Trophoblast cell (in vitro differentiated cells and primary cell): ENCODE data around the gene WDR53.

Experiments
- DNase-seq, 2 donors: peaks; one replicate each; pipeline ENCODE4 v3.0.0-alpha.2; 2016
- H2AFZ ChIP-seq: 2 replicates; pipeline ENCODE4 v1.6.1; 2013; ENCODE audit warnings: low read length, moderate library complexity, mild to moderate bottlenecking; ENCODE audit not compliant: insufficient read depth, poor library complexity
- H2AK5ac ChIP-seq: 2 replicates; pipeline ENCODE4 v1.6.1; 2013; ENCODE audit warnings: mild to moderate bottlenecking, low read length
- H2BK120ac ChIP-seq: 2 replicates; pipeline ENCODE4 v1.6.1; 2013; ENCODE audit warnings: low read length, mild to moderate bottlenecking, moderate library complexity; ENCODE audit not compliant: insufficient read depth, poor library complexity
- H2BK12ac ChIP-seq: 2 replicates; pipeline ENCODE4 v1.6.1; 2013; ENCODE audit warnings: mild to moderate bottlenecking, low read length, moderate library complexity
- H2BK5ac ChIP-seq: 2 replicates; pipeline ENCODE4 v1.6.1; 2013; ENCODE audit warnings: low read length, low read depth, moderate library complexity, mild to moderate bottlenecking; ENCODE audit not compliant: poor library complexity
- H3K14ac ChIP-seq: 2 replicates; pipeline ENCODE4 v1.6.1; 2013; ENCODE audit warnings: mild to moderate bottlenecking, low read length
- H3K18ac ChIP-seq: 2 replicates; pipeline ENCODE4 v1.6.1; 2013; ENCODE audit warnings: mild to moderate bottlenecking, low read length
- H3K23ac ChIP-seq: 2 replicates; pipeline ENCODE4 v1.6.1; 2013; ENCODE audit warnings: low read length
- H3K27ac ChIP-seq: 2 replicates; pipeline ENCODE4 v1.5.1; 2013; ENCODE audit warnings: low read depth, mild to moderate bottlenecking, inconsistent platforms, low read length, moderate library complexity
- H3K27me3 ChIP-seq: 2 replicates; pipeline ENCODE4 v1.6.1; 2013; ENCODE audit warnings: inconsistent platforms, mild to moderate bottlenecking, low read length, moderate library complexity; ENCODE audit not compliant: insufficient read depth
- H3K36me3 ChIP-seq, 2 experiments: 1 replicate in 1 of 2; 2 replicates in 1 of 2; pipeline ENCODE4 v1.6.1; 2013; ENCODE audit warnings: low read length in 2 of 2, mild to moderate bottlenecking in 2 of 2, moderate library complexity in 1 of 2; ENCODE audit not compliant: insufficient read depth in 2 of 2, control insufficient read depth in 1 of 2
- H3K4ac ChIP-seq: 2 replicates; pipeline ENCODE4 v1.6.1; 2013; ENCODE audit warnings: low read depth, mild to moderate bottlenecking, low read length, moderate library complexity
- H3K4me1 ChIP-seq, 2 experiments: 1 replicate in 1 of 2; 2 replicates in 1 of 2; pipeline ENCODE4 v1.6.1; 2013; ENCODE audit warnings: low read length in 2 of 2, mild to moderate bottlenecking in 2 of 2, moderate library complexity in 1 of 2; ENCODE audit not compliant: insufficient read depth in 2 of 2, control insufficient read depth in 1 of 2
- H3K4me2 ChIP-seq: 2 replicates; pipeline ENCODE4 v1.6.1; 2013; ENCODE audit warnings: inconsistent platforms, mild to moderate bottlenecking, low read length, moderate library complexity
- H3K4me3 ChIP-seq: 2 replicates; pipeline ENCODE4 v1.5.1; 2013; ENCODE audit warnings: mild to moderate bottlenecking, low read depth, low read length, inconsistent platforms
- H3K79me1 ChIP-seq: one replicate; pipeline ENCODE4 v1.6.1; 2013; ENCODE audit warnings: low read length
- H3K79me2 ChIP-seq: 2 replicates; pipeline ENCODE4 v1.6.1; 2013; ENCODE audit warnings: low read length, mild to moderate bottlenecking; ENCODE audit not compliant: control insufficient read depth, insufficient read depth, poor library complexity
- H3K9ac ChIP-seq: 2 replicates; pipeline ENCODE4 v1.6.1; 2013; ENCODE audit warnings: mild to moderate bottlenecking, low read length
- H3K9me3 ChIP-seq: 2 replicates; pipeline ENCODE4 v1.6.1; 2013; ENCODE audit warnings: low read depth, mild to moderate bottlenecking, control low read depth, inconsistent platforms, low read length; ENCODE audit not compliant: insufficient read depth
- H4K12ac ChIP-seq: 2 replicates; pipeline ENCODE4 v1.6.1; 2013; ENCODE audit warnings: low read depth, mild to moderate bottlenecking, low read length, moderate library complexity
- H4K8ac ChIP-seq: 2 replicates; pipeline ENCODE4 v1.6.1; 2013; ENCODE audit warnings: low read depth, mild to moderate bottlenecking, low read length, moderate library complexity
- H4K91ac ChIP-seq: one replicate; pipeline ENCODE4 v1.6.1; 2013; ENCODE audit warnings: low read depth, mild to moderate bottlenecking, low read length, moderate library complexity
- WGBS: extraction: QIAGEN DNeasy Blood & Tissue Kit; methylation state at CpG from one replicate; pipeline ENCODE4 v1.1.7; 2013; ENCODE audit warnings: missing lambda C conversion rate; ENCODE audit not compliant: insufficient read length, insufficient coverage; ENCODE audit errors: extremely low coverage; 5-methylcytosine and 5-hydroxymethylcytosine counted together

The WDR53 gene

GRCh38 chr3:196609805-196610515 is 41.6 kb upstream of the WDR53 start:
- no CpG with 5 or more reads among the region's 6 CpGs for WGBS
- Histone ChIP-seq H4K91ac (no peak overlapping the region), H2BK5ac (no peak overlapping the region), H3K79me1 (no peaks in the 10 kb centered on the region), H3K23ac (peak overlapping the region; percentile 67), H3K14ac (no peak overlapping the region), H4K12ac (no peak overlapping the region), H2AK5ac (no peak overlapping the region), H3K27ac (no peak overlapping the region), H2BK12ac (no peak overlapping the region), H3K9ac (no peak overlapping the region), H3K9me3 (no peaks in the 10 kb centered on the region), H2BK120ac (no peak overlapping the region), H3K4me1 (peaks cover 6 to 7% of the 10 kb centered on the region in 2 experiments), H3K4me2 (no peak overlapping the region), H3K79me2 (no peaks in the 10 kb centered on the region), H3K36me3 (no peaks in the 10 kb centered on the region), H4K8ac (no peak overlapping the region), H3K4ac (no peak overlapping the region), H2AFZ (no peak overlapping the region), H3K4me3 (no peak overlapping the region), H3K27me3 (no peaks in the 10 kb centered on the region), H3K18ac (no peak overlapping the region)
- no peak for DNase-seq

DNA sequence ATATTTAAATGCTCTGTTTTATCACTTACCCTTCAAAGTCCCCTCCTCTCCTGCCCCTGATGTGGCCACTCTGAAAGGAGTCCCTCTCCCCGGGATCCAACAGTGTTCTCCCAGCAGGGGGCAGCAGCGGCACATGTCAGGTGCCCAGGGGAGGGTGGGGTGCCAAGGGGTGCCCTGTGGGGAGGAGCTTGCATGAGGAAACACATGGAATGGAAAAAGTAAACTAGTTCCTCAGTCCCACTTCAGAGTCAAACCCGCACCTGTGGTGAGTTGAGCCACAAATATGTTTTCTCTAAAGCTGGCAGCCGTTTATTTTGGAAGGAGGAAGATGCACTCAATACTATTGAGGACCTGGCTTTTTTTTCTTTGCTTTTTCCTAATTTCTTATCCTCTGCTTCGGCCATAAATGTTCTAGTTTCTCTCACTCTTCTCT is 41.0 kb upstream of the WDR53 start:
- Histone ChIP-seq H3K4ac (no peak overlapping the region), H4K91ac (no peak overlapping the region), H2BK12ac (no peak overlapping the region), H2AFZ (no peak overlapping the region), H3K27me3 (no peaks in the 10 kb centered on the region), H3K18ac (no peak overlapping the region), H3K79me2 (no peaks in the 10 kb centered on the region), H2AK5ac (no peak overlapping the region), H3K4me2 (no peak overlapping the region), H3K9me3 (no peaks in the 10 kb centered on the region), H3K27ac (no peak overlapping the region), H3K9ac (no peak overlapping the region), H2BK120ac (no peak overlapping the region), H4K8ac (no peak overlapping the region), H3K14ac (no peak overlapping the region), H2BK5ac (no peak overlapping the region), H3K23ac (no peak overlapping the region), H3K4me1 (peaks cover 6 to 7% of the 10 kb centered on the region in 2 experiments), H3K4me3 (no peak overlapping the region), H3K36me3 (no peaks in the 10 kb centered on the region), H3K79me1 (no peaks in the 10 kb centered on the region), H4K12ac (no peak overlapping the region)
- WGBS, result no CpG with 5 or more reads among the region's 5 CpGs
- DNase-seq, result peak; percentile 48 to 80

DNA sequence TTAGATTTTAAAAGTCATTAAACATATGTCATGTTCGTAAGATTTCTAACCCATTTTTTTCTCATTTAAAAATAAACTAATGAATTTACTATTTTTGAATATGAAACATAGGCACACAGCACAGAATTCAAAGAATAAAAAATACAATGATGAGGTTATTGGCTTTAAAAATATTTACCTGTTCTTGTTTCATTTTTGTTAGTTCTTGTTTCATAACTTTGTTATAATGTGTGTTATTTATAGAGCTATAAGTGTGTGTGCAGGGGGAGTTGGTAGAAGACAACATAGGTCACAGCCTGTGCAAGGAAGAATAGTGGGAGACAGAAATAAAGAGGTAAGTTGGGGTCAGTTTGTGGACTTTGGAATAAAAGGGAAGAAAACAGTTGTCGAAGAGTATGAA is 40.3 kb upstream of the WDR53 start:
- H3K4ac ChIP-seq, result no peak overlapping the region
- no CpG with 5 or more reads among the region's 2 CpGs for WGBS
- no peaks in the 10 kb centered on the region for H3K79me1 ChIP-seq
- no peak overlapping the region for H3K18ac ChIP-seq
- no peak overlapping the region for H2AK5ac ChIP-seq
- H3K4me3 ChIP-seq, result no peak overlapping the region
- no peak overlapping the region for H2BK120ac ChIP-seq
- H3K23ac ChIP-seq, result no peak overlapping the region
- H3K27ac ChIP-seq, result no peak overlapping the region
- H3K4me2 ChIP-seq, result no peak overlapping the region
- no peak overlapping the region for H3K9ac ChIP-seq
- H3K79me2 ChIP-seq, result no peaks in the 10 kb centered on the region
- no peak overlapping the region for H2BK12ac ChIP-seq
- H3K27me3 ChIP-seq, result no peaks in the 10 kb centered on the region
- no peak overlapping the region for H4K12ac ChIP-seq
- no peak overlapping the region for H2AFZ ChIP-seq
- no peak for DNase-seq
- peaks cover 6 to 7% of the 10 kb centered on the region in 2 experiments for H3K4me1 ChIP-seq
- no peak overlapping the region for H4K8ac ChIP-seq
- no peak overlapping the region for H3K14ac ChIP-seq
- H2BK5ac ChIP-seq, result no peak overlapping the region
- H4K91ac ChIP-seq, result no peak overlapping the region
- no peaks in the 10 kb centered on the region for H3K36me3 ChIP-seq
- no peaks in the 10 kb centered on the region for H3K9me3 ChIP-seq

GRCh38 chr3:196604548-196604947 is 36.2 kb upstream of the WDR53 start:
- Histone ChIP-seq H3K9ac (no peak overlapping the region), H2BK5ac (no peak overlapping the region), H3K4me2 (no peak overlapping the region), H3K27me3 (no peaks in the 10 kb centered on the region), H3K79me2 (no peaks in the 10 kb centered on the region), H3K36me3 (no peaks in the 10 kb centered on the region), H3K79me1 (no peaks in the 10 kb centered on the region), H3K14ac (no peak overlapping the region), H3K4me3 (no peak overlapping the region), H3K18ac (no peak overlapping the region), H4K8ac (no peak overlapping the region), H3K4ac (no peak overlapping the region), H3K4me1 (no peaks in the 10 kb centered on the region), H3K27ac (no peak overlapping the region), H4K91ac (no peak overlapping the region), H3K23ac (no peak overlapping the region), H2AFZ (no peak overlapping the region), H3K9me3 (no peaks in the 10 kb centered on the region), H2BK120ac (no peak overlapping the region), H4K12ac (no peak overlapping the region), H2BK12ac (no peak overlapping the region), H2AK5ac (no peak overlapping the region)
- no peak for DNase-seq
- no CpG with 5 or more reads among the region's 13 CpGs for WGBS
